ENCODE measurements around the gene P2RX1. TPM values are rescaled to one million over a fixed set of nuclear protein-coding genes. Genes with fewer than 3 reads are reported as not detected.

P2RX1 gene
- total RNA-seq: 10 to 100 TPM; 39.2 to 45.4 TPM

DNA sequence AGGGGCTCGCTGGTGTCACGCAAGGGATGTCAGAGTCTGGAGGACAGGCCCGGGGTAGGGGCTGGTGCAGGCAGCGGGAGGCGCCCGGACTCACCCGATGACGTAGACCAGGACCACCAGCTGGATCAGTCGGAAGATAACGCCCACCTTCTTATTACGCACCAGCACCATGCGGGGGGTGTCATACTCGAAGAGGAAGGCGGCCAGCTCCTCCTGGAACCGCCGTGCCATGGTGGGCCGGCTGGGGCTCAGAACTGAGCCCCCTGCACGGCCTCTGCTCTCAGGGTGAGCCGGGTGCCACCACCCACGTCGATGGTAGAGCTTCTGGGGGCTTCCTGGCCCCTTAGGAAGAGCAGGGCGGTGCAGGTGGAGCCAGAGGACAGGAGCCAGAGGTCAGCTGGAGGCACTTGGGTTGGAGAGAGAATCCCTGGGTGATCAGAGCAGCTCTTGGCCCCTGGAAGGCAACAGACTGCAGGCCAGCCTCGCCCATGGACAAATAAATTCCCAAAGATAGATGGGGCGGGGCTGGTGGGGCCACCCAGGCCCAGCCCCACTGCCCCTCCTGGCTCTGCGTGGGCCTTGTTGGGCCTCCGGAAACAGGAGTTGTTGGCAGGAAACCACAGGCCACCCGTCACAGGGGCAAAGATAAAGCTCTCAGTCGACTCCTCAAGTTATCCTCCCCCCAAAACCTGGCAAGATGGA is at the start of gene P2RX1:
Gene P2RX1, minus strand, starts transcription at position 471 of the 702 bp plus-strand sequence. Its CDS starts 240 bp downstream, at position 231.
- Histone ChIP-seq H3K27me3 (no peaks in the 10 kb centered on the region), H3K4me3 (no peak within 1 kb of the TSS), H3K27ac (no peak within 1 kb of the TSS), H3K4me1 (peaks cover 17% of the 10 kb centered on the region), H3K36me3 (replicated peaks in 1 of 2; ENCODE audit: insufficient read depth in 1 of 2, low read depth in 2 of 2) (no peaks in the 10 kb centered on the region), H3K9me3 (no peaks in the 10 kb centered on the region)
- intact Hi-C loops (cut with DNase I): loop anchor here (10.0 kb wide), 1 partner anchor 159 kb away; no protein-coding TSS in a partner anchor
- 58 to 81% methylated on average over 10 to 25 of the region's 28 CpGs for WGBS, 2 donors
- ATAC-seq: no peak
- TF ChIP-seq, protein P1, sequence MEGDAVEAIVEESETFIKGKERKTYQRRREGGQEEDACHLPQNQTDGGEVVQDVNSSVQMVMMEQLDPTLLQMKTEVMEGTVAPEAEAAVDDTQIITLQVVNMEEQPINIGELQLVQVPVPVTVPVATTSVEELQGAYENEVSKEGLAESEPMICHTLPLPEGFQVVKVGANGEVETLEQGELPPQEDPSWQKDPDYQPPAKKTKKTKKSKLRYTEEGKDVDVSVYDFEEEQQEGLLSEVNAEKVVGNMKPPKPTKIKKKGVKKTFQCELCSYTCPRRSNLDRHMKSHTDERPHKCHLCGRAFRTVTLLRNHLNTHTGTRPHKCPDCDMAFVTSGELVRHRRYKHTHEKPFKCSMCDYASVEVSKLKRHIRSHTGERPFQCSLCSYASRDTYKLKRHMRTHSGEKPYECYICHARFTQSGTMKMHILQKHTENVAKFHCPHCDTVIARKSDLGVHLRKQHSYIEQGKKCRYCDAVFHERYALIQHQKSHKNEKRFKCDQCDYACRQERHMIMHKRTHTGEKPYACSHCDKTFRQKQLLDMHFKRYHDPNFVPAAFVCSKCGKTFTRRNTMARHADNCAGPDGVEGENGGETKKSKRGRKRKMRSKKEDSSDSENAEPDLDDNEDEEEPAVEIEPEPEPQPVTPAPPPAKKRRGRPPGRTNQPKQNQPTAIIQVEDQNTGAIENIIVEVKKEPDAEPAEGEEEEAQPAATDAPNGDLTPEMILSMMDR (IDR thresholded peaks at IDR 0.05): no peak
- peak in 1 of 3 donors; percentile 13 for TF ChIP-seq POLR2A (IDR thresholded peaks at IDR 0.05)
- peak in 1 of 4 donors; percentile 42 for DNase-seq

DNA sequence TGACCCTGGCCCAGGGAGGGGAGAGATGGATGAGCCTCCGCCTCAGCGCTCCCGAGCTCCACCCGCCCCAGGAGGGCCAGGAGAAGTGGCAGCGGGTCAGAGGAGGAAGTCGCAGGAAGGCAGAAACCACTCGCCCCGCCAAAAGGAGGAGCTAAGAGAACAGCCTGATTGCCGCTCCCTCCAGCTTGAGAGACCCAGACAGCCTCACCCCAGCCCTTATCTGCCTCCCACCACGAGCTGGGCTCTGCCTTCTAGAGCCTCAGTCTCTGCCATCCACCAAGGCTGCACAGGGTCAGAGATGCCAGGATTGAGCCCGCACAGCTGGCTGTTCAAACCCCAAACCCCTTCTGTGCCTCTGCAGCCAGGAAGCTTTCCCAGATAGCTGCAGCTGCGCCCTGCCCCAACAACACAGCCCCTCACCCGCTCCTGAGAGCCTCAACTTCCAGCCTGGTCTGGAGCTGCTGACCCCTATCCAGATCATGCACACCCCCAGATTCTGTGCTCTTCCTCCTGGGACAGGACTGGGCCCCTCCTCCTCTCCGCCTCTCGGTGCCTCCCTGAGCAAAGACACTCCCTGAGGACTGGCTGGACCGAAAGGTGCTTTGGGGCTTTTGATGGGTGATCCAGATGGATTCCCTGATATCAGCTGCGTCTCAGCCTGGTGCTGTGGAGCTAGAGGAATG is 49.0 kb upstream of the P2RX1 start:
- intact Hi-C loops (cut with DNase I): no loop called here
- H3K9me3 ChIP-seq: no peaks in the 10 kb centered on the region
- DNase-seq: peak; percentile 74 to 84 (median 83)
- peak overlapping the region in 1 of 2 donors; percentile 59 for H3K4me3 ChIP-seq
- peak overlapping the region; percentile 54 to 78 (median 60) for H3K27ac ChIP-seq
- peak; percentile 56 for ATAC-seq
- 9 to 31% methylated on average over 4 to 17 of the region's 17 CpGs for WGBS, 2 donors
- no peaks in the 10 kb centered on the region for H3K27me3 ChIP-seq
- peaks cover 66% of the 10 kb centered on the region for H3K4me1 ChIP-seq
- H3K36me3 ChIP-seq (replicated peaks in 1 of 2; ENCODE audit: insufficient read depth in 1 of 2, low read depth in 2 of 2): no peaks in the 10 kb centered on the region
- TF ChIP-seq, protein P1 (IDR thresholded peaks at IDR 0.05): peak in 1 of 7 experiments; percentile 2
- peak in 2 of 3 donors; percentile 57 to 63 for TF ChIP-seq POLR2A (IDR thresholded peaks at IDR 0.05)

DNA sequence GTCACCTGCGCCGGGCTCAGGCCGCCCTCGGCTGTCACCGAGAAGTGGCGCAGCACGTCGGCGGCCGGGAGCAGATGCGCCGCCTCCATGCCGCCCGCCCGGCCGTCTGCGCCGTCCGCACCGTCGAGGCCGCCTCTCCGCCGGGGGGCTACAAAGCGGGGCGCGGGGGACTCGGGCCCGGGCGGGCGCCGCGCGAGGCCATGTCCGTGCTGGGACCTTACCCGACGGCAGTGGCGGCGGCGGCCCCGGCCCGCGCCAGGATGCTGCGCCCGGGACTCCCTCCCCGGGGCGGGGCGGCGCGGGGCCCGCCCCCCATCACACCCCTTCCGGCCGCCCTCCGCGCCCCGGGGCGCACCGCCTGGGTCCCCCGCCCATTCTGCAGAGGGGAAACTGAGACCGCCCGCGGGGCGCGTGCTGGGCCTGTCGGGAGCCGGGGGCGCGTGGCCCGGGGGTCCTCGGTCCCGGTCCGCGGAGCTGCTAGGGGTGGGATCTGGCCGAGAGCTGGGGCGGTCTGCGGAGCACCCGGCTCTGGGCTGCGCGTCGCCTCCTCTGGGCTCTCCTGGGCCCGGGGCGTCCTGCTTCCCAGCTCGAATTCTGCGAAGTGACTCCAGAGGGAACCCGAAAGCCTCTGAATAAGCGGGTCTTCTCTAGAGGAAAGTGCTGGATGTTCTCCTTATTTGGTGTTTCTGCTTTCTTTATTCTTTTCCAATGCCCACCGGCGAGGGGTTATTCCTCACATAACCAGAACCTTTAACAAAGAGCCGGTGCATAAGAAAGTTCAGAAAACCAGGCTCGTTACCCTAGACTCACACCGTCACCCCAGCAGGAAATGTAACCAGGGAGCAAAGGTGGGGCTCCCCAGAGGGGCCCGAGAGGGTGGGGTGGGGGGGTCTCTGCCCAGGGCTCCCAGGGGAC is 48.2 kb upstream of the P2RX1 start, which contains the start of gene ATP2A3:
Gene ATP2A3, minus strand, starts transcription at position 235 of the 915 bp plus-strand sequence. Its CDS starts 146 bp downstream, at position 89.
- H3K4me3 ChIP-seq: peak within 1 kb of the TSS; percentile 14 to 59
- TF ChIP-seq, protein P1 (IDR thresholded peaks at IDR 0.05): no peak
- TF ChIP-seq POLR2A (IDR thresholded peaks at IDR 0.05): no peak
- DNase-seq (peak in 3 of 4 donors; percentile 42 to 65 (median 44)), ATAC-seq (peak; percentile 41)
- no peaks in the 10 kb centered on the region for H3K36me3 ChIP-seq (replicated peaks in 1 of 2; ENCODE audit: insufficient read depth in 1 of 2, low read depth in 2 of 2)
- H3K4me1 ChIP-seq: peaks cover 74% of the 10 kb centered on the region
- H3K27ac ChIP-seq: peak within 1 kb of the TSS; percentile 54 to 78 (median 60)
- 1 to 2% methylated on average over 12 to 49 of the region's 92 CpGs for WGBS, 2 donors
- intact Hi-C loops (cut with DNase I): no loop called here
- H3K9me3 ChIP-seq: no peaks in the 10 kb centered on the region
- H3K27me3 ChIP-seq: no peaks in the 10 kb centered on the region

DNA sequence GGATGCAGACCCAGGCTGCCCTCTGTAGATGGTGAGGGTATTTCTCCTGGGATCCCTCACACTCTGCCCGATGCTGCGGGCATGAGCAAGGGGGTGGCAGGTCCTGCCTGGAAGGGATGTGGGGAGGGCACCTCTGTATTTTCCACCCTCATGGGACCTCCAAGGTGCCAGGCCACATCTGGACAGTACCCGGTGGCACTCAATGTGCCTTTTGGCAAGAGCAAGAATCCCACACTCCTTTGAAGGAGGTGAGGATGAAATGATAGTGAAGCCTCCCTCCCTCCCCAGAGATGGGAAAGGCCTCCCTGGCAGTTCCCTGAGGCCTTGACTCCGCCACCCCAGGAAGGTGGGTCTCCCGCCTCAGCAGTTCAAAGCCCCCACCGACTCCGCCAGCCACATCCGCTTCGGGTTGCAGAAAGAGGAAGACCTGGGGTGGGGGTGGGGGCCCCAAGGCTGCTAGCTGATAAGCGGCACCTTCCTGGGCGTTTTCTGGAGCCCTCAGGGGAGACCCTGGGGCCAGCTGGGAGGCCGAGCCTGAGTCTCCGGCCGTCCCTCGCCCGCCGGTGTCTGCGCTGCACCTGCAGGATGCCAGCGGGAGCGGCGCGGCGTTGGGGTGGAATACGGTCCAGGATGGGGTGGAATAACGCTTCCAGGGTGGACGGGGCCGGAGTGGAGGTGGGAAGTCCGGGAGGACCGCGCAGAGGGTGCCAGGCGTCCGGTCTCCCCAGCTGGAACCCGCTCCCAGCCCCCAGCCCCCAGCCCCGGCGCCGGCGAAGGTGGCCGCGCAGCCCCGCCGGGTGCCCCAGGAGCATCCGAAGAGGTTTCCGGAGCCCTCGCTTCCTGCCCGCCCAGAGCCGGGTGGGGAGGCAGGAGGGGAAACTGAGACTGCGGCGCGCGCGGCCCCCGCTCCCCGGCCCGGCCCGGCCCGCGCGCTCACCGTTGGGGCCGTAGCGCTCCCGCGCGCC is 47.3 kb upstream of the P2RX1 start:
- WGBS, 2 donors: 4 to 16% methylated on average over 15 to 54 of the region's 64 CpGs
- intact Hi-C loops (cut with DNase I): no loop called here
- TF ChIP-seq, protein P1 (IDR thresholded peaks at IDR 0.05): peak in 1 of 7 experiments; percentile 12
- no peak for TF ChIP-seq POLR2A (IDR thresholded peaks at IDR 0.05)
- Histone ChIP-seq H3K27ac (peak overlapping the region; percentile 6 to 47 (median 22)), H3K4me1 (peaks cover 79% of the 10 kb centered on the region), H3K9me3 (no peaks in the 10 kb centered on the region), H3K36me3 (replicated peaks in 1 of 2; ENCODE audit: insufficient read depth in 1 of 2, low read depth in 2 of 2) (no peaks in the 10 kb centered on the region), H3K4me3 (peak overlapping the region; percentile 14 to 25), H3K27me3 (no peaks in the 10 kb centered on the region)
- ATAC-seq (no peak), DNase-seq (peak in 3 of 4 donors; percentile 41 to 56 (median 45))

Data from body of pancreas (tissue), 4 donors.